ENCODE measurements around the gene NDNF. TPM values are rescaled to one million over a fixed set of nuclear protein-coding genes. Genes with fewer than 3 reads are reported as not detected.

The NDNF gene
- total RNA-seq: 1 to 10 TPM; 1.6 to 5.4 (median 4.5) TPM

GRCh38 chr4:121072224-121073003 is at the start of gene NDNF:
NDNF (minus strand) TSS chr4:121072535; CDS start chr4:121045837, 26,698 bp downstream.
- WGBS: under 1% methylated on average over 37 of the region's 76 CpGs
- TF ChIP-seq EP300 (IDR thresholded peaks at IDR 0.05) (no peak), POLR2AphosphoS5 (IDR thresholded peaks at IDR 0.05) (no peak), POLR2A (IDR thresholded peaks at IDR 0.05) (no peak), CTCF (IDR thresholded peaks at IDR 0.05) (no peak)
- Histone ChIP-seq H3K9me3 (no peaks in the 10 kb centered on the region), H3K27me3 (peaks cover 29% of the 10 kb centered on the region), H3K27ac (peak within 1 kb of the TSS; percentile 52), H3K36me3 (no peaks in the 10 kb centered on the region), H3K4me1 (peaks cover 21% of the 10 kb centered on the region), H3K4me3 (peak within 1 kb of the TSS; percentile 63)
- DNase-seq (ENCODE audit: low spot score in 2 of 2): peak in 1 of 2 donors; percentile 59

- no peak for DNase-seq (ENCODE audit: low spot score in 2 of 2)
- H3K4me1 ChIP-seq: no peaks in the 10 kb centered on the region
- no peak overlapping the region for H3K27ac ChIP-seq
- no peak for TF ChIP-seq POLR2AphosphoS5 (IDR thresholded peaks at IDR 0.05)
- TF ChIP-seq EP300 (IDR thresholded peaks at IDR 0.05): no peak
- TF ChIP-seq POLR2A (IDR thresholded peaks at IDR 0.05): no peak
- no peak for TF ChIP-seq CTCF (IDR thresholded peaks at IDR 0.05)
- no peaks in the 10 kb centered on the region for H3K27me3 ChIP-seq
- H3K36me3 ChIP-seq: no peaks in the 10 kb centered on the region
- H3K9me3 ChIP-seq: no peaks in the 10 kb centered on the region
- H3K4me3 ChIP-seq: no peak overlapping the region
- 94% methylated on average over 1 of the region's 1 CpG for WGBS
Measured at GRCh38 chr4:121119715-121120114, 47.4 kb upstream of the NDNF start.

- TF ChIP-seq POLR2AphosphoS5 (IDR thresholded peaks at IDR 0.05) (no peak), POLR2A (IDR thresholded peaks at IDR 0.05) (no peak), EP300 (IDR thresholded peaks at IDR 0.05) (no peak), CTCF (IDR thresholded peaks at IDR 0.05) (no peak)
- no peaks in the 10 kb centered on the region for H3K27me3 ChIP-seq
- no peak overlapping the region for H3K27ac ChIP-seq
- H3K36me3 ChIP-seq: no peaks in the 10 kb centered on the region
- no peaks in the 10 kb centered on the region for H3K9me3 ChIP-seq
- WGBS: 65% methylated on average over 2 of the region's 2 CpGs
- no peaks in the 10 kb centered on the region for H3K4me1 ChIP-seq
- DNase-seq (ENCODE audit: low spot score in 2 of 2): no peak
- H3K4me3 ChIP-seq: no peak overlapping the region
Measured at GRCh38 chr4:121118344-121118743, 46.0 kb upstream of the NDNF start.

- no peaks in the 10 kb centered on the region for H3K9me3 ChIP-seq
- no peak for TF ChIP-seq CTCF (IDR thresholded peaks at IDR 0.05)
- TF ChIP-seq POLR2AphosphoS5 (IDR thresholded peaks at IDR 0.05): no peak
- TF ChIP-seq EP300 (IDR thresholded peaks at IDR 0.05): no peak
- TF ChIP-seq POLR2A (IDR thresholded peaks at IDR 0.05): no peak
- 80% methylated on average over 1 of the region's 1 CpG for WGBS
- no peaks in the 10 kb centered on the region for H3K27me3 ChIP-seq
- H3K36me3 ChIP-seq: no peaks in the 10 kb centered on the region
- no peak for DNase-seq (ENCODE audit: low spot score in 2 of 2)
- no peak overlapping the region for H3K4me3 ChIP-seq
- no peak overlapping the region for H3K27ac ChIP-seq
- H3K4me1 ChIP-seq: no peaks in the 10 kb centered on the region
Measured at GRCh38 chr4:121114756-121115155, 42.4 kb upstream of the NDNF start.

- Histone ChIP-seq H3K4me1 (no peaks in the 10 kb centered on the region), H3K27ac (no peak overlapping the region), H3K9me3 (no peaks in the 10 kb centered on the region), H3K27me3 (no peaks in the 10 kb centered on the region), H3K36me3 (no peaks in the 10 kb centered on the region), H3K4me3 (no peak overlapping the region)
- no peak for DNase-seq (ENCODE audit: low spot score in 2 of 2)
- TF ChIP-seq EP300 (IDR thresholded peaks at IDR 0.05) (no peak), CTCF (IDR thresholded peaks at IDR 0.05) (peak in 1 of 2 donors; percentile 33)
Measured at GRCh38 chr4:121112530-121112929, 40.2 kb upstream of the NDNF start.

Measured in suprapubic skin (tissue), 4 donors.